ENCODE data around the gene CELA2A.

Gene CELA2A

GRCh38 chr1:15456313-15456954, at the start of gene CELA2A:
TSS of gene CELA2A (plus strand) at chr1:15456732. CDS start at chr1:15456754, 22 bp downstream.
- no peak for DNase-seq

- DNase-seq, result no peak
Observed at GRCh38 chr1:15407580-15407979, 49.0 kb upstream of the CELA2A start.

- no peak for DNase-seq
Observed at GRCh38 chr1:15408890-15409387, 47.6 kb upstream of the CELA2A start.

GRCh38 chr1:15409388-15410222, 46.9 kb upstream of the CELA2A start, which contains the start of gene EFHD2:
TSS of gene EFHD2 (plus strand) at chr1:15409888. CDS start at chr1:15409972, 84 bp downstream.
- peak; percentile 80 for DNase-seq

GRCh38 chr1:15410223-15410883, 46.2 kb upstream of the CELA2A start:
- DNase-seq, result no peak

GRCh38 chr1:15410884-15411245, 45.7 kb upstream of the CELA2A start:
- no peak for DNase-seq

- DNase-seq, result no peak
Observed at GRCh38 chr1:15411593-15412137, 44.9 kb upstream of the CELA2A start.

GRCh38 chr1:15412175-15412800, 44.2 kb upstream of the CELA2A start:
- peak; percentile 62 for DNase-seq

GRCh38 chr1:15412843-15413242, 43.7 kb upstream of the CELA2A start:
- DNase-seq, result no peak

GRCh38 chr1:15413563-15414444, 42.7 kb upstream of the CELA2A start:
- DNase-seq, result no peak

- no peak for DNase-seq
Observed at GRCh38 chr1:15414445-15414983, 42.0 kb upstream of the CELA2A start.

- DNase-seq, result peak; percentile 32
Observed at GRCh38 chr1:15417059-15417934, 39.2 kb upstream of the CELA2A start.

GRCh38 chr1:15418806-15419515, 37.6 kb upstream of the CELA2A start:
- no peak for DNase-seq

GRCh38 chr1:15420853-15421465, 35.6 kb upstream of the CELA2A start:
- no peak for DNase-seq

- no peak for DNase-seq
Observed at GRCh38 chr1:15422871-15423270, 33.7 kb upstream of the CELA2A start.

GRCh38 chr1:15423355-15424077, 33.0 kb upstream of the CELA2A start:
- no peak for DNase-seq

GRCh38 chr1:15424146-15424667, 32.3 kb upstream of the CELA2A start:
- DNase-seq, result no peak

- no peak for DNase-seq
Observed at GRCh38 chr1:15424981-15425380, 31.6 kb upstream of the CELA2A start.

Measured in stimulated activated CD4-positive, alpha-beta T cell treated with anti-CD3 and anti-CD28 coated beads, Interleukin-1b, Interleukin-23, amount 100 ng/mL, for 48 hours (primary cell).